SH-SY5Y (cell line): ENCODE measurements around the gene CCDC137.

Experiments used
- GATA2 ChIP-seq: IDR thresholded peaks from 2 replicates; pipeline ENCODE4 v1.6.1; 2011; ENCODE audit warnings: mild to moderate bottlenecking, low read depth, low read length
- GATA3 ChIP-seq: IDR thresholded peaks from 2 replicates; pipeline ENCODE4 v1.6.1; 2011; ENCODE audit warnings: low read depth, mild to moderate bottlenecking, low read length, moderate library complexity

DNA sequence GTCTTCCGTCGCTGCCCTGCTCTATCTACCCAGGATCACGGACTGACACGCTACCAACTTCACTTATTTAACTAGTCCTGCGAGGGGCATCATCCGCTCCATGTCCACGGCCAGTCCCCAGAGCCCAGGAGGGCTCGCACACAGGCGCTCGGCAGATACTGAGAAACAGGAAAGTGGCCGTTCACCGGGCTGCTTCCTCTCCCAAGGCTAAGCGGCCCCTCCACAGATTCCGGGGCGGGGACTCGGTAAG lies 520 bp upstream of the CCDC137 start:
- no peak for TF ChIP-seq GATA2
- no peak for TF ChIP-seq GATA3
